IMR-90 (cell line): ENCODE results near the gene TBX15. TPM values are rescaled to one million over a fixed set of nuclear protein-coding genes. Genes with fewer than 3 reads are reported as not detected.

Experiments
- ATAC-seq: fragments of 200-7000 bp; cut with Tn5 transposase; 2 replicates; pipeline ENCODE4 v1.9.1; 2020; ENCODE audit warnings: low read depth, mild to moderate bottlenecking, moderate library complexity
- BruUV-seq: library from RNA; stranded (reverse); fragments of 400-500 nt; replicated peaks from 2 replicates; lab custom pipeline; 2021; lab: Mats Ljungman, UMichigan
- CTCF ChIA-PET: fragments of 300-600 bp; formaldehyde crosslinking; extraction: SDS; loops from one replicate; lab custom pipeline; 2021; ENCODE audit warnings: antibody characterized with exemption; lab: Yijun Ruan, JAX
- POLR2A ChIA-PET: fragments of 300-600 bp; sonication (Branson Sonifier 250); formaldehyde crosslinking; loops from one replicate; lab custom pipeline; 2022; ENCODE audit warnings: antibody characterized with exemption; ENCODE audit not compliant: unreplicated experiment; lab: Charles Lee
- DNase-seq: peaks from one replicate; pipeline ENCODE4 v3.0.0; 2013
- H2AFZ ChIP-seq: replicated peaks from 2 replicates; pipeline ENCODE3; 2013; ENCODE audit warnings: low read length, mild to moderate bottlenecking; ENCODE audit not compliant: poor library complexity
- H2AK5ac ChIP-seq: 2 replicates; pipeline ENCODE4 v1.6.1; 2013; ENCODE audit warnings: low read depth, low read length, inconsistent platforms
- H2AK9ac ChIP-seq: replicated peaks from 2 replicates; pipeline ENCODE3; 2013; ENCODE audit warnings: mild to moderate bottlenecking, low read depth, low read length, moderate library complexity; ENCODE audit not compliant: poor library complexity
- H2BK120ac ChIP-seq: 2 replicates; pipeline ENCODE4 v1.6.1; 2013; ENCODE audit warnings: low read depth, low read length, inconsistent platforms
- H2BK15ac ChIP-seq: 3 replicates; pipeline ENCODE4 v1.6.1; 2013; ENCODE audit warnings: low read depth, low read length, inconsistent platforms
- H2BK20ac ChIP-seq: 2 replicates; pipeline ENCODE4 v1.6.1; 2013; ENCODE audit warnings: low read depth, mild to moderate bottlenecking, inconsistent platforms, low read length, moderate library complexity
- H2BK5ac ChIP-seq: 2 replicates; pipeline ENCODE4 v1.6.1; 2013; ENCODE audit warnings: mild to moderate bottlenecking, low read depth, low read length, inconsistent platforms; ENCODE audit not compliant: poor library complexity, severe bottlenecking
- H3K14ac ChIP-seq: replicated peaks from 2 replicates; pipeline ENCODE4 v1.6.1; 2013; ENCODE audit warnings: low read depth, low read length, inconsistent platforms
- H3K18ac ChIP-seq: 2 replicates; pipeline ENCODE4 v1.6.1; 2013; ENCODE audit warnings: low read depth, low read length, control low read depth
- H3K23ac ChIP-seq: 2 replicates; pipeline ENCODE4 v1.6.1; 2013; ENCODE audit warnings: low read depth, low read length, inconsistent platforms
- H3K27ac ChIP-seq: 2 replicates; pipeline ENCODE4 v1.5.1; 2013; ENCODE audit warnings: mild to moderate bottlenecking, control low read depth, low read length; ENCODE audit not compliant: insufficient read depth
- H3K27me3 ChIP-seq: 2 replicates; pipeline ENCODE4 v1.6.1; 2013; ENCODE audit warnings: low read length; ENCODE audit not compliant: control insufficient read depth, insufficient read depth
- H3K36me3 ChIP-seq: 2 replicates; pipeline ENCODE4 v1.6.1; 2013; ENCODE audit warnings: low read length, mixed read lengths; ENCODE audit not compliant: control insufficient read depth, insufficient read depth
- H3K4ac ChIP-seq: 2 replicates; pipeline ENCODE4 v1.6.1; 2013; ENCODE audit warnings: low read depth, low read length, inconsistent platforms
- H3K4me1 ChIP-seq: 2 replicates; pipeline ENCODE4 v1.6.1; 2013; ENCODE audit warnings: low read length, mixed read lengths; ENCODE audit not compliant: control insufficient read depth, insufficient read depth
- H3K4me2 ChIP-seq: 2 replicates; pipeline ENCODE4 v1.6.1; 2013; ENCODE audit warnings: low read depth, mild to moderate bottlenecking, control low read depth, low read length, moderate library complexity
- H3K4me3 ChIP-seq: 2 replicates; pipeline ENCODE4 v1.5.1; 2013; ENCODE audit warnings: low read depth, mild to moderate bottlenecking, control low read depth, low read length, moderate library complexity; ENCODE audit not compliant: insufficient read depth
- H3K56ac ChIP-seq: 2 replicates; pipeline ENCODE4 v1.6.1; 2013; ENCODE audit warnings: low read length, inconsistent platforms; ENCODE audit not compliant: insufficient read depth; ENCODE audit errors: extremely low read depth
- H3K79me1 ChIP-seq, 2 experiments: 2 replicates each; pipeline ENCODE4 v1.6.1; 2013; ENCODE audit warnings: low read length in 2 of 2, inconsistent platforms in 1 of 2, low read depth in 1 of 2
- H3K9ac ChIP-seq: 2 replicates; pipeline ENCODE4 v1.6.1; 2013; ENCODE audit warnings: low read depth, low read length, control low read depth
- H3K9me1 ChIP-seq: 2 replicates; pipeline ENCODE4 v1.6.1; 2013; ENCODE audit warnings: low read length, inconsistent platforms; ENCODE audit not compliant: insufficient read depth
- H3K9me3 ChIP-seq: 2 replicates; pipeline ENCODE4 v1.6.1; 2013; ENCODE audit warnings: low read length; ENCODE audit not compliant: control insufficient read depth, insufficient read depth
- H4K20me1 ChIP-seq: 2 replicates; pipeline ENCODE4 v1.6.1; 2013; ENCODE audit warnings: low read length, inconsistent platforms; ENCODE audit not compliant: insufficient read depth
- H4K5ac ChIP-seq: 2 replicates; pipeline ENCODE4 v1.6.1; 2013; ENCODE audit warnings: mild to moderate bottlenecking, low read depth, low read length, control low read depth
- H4K8ac ChIP-seq, 2 experiments: 2 replicates each; pipeline ENCODE4 v1.6.1; 2013; ENCODE audit warnings: low read depth in 2 of 2, low read length in 2 of 2, control low read depth in 1 of 2, inconsistent platforms in 1 of 2
- H4K91ac ChIP-seq: 2 replicates; pipeline ENCODE4 v1.6.1; 2013; ENCODE audit warnings: low read depth, low read length, inconsistent platforms; ENCODE audit not compliant: insufficient read depth
- BHLHE40 ChIP-seq: fragments of 150-350 bp; IDR thresholded peaks from 2 replicates; pipeline ENCODE4 v1.6.1; 2016; ENCODE audit warnings: mild to moderate bottlenecking, low read depth, low read length
- CEBPB ChIP-seq: IDR thresholded peaks from 2 replicates; pipeline ENCODE4 v1.6.1; 2012; ENCODE audit warnings: low read depth, low read length, improper control_type of control experiment
- FOS ChIP-seq: fragments of 150-350 bp; IDR thresholded peaks from 2 replicates; pipeline ENCODE4 v1.6.1; 2016; ENCODE audit warnings: low read depth, low read length
- MAFK ChIP-seq: IDR thresholded peaks from 2 replicates; pipeline ENCODE4 v1.6.1; 2012; ENCODE audit warnings: low read depth, low read length, improper control_type of control experiment
- MAZ ChIP-seq: IDR thresholded peaks from 2 replicates; pipeline ENCODE4 v1.6.1; 2012; ENCODE audit warnings: low read depth, mild to moderate bottlenecking, low read length, improper control_type of control experiment, moderate library complexity, borderline replicate concordance
- NFE2L2 ChIP-seq: fragments of 150-350 bp; IDR thresholded peaks from 2 replicates; pipeline ENCODE4 v1.6.1; 2016; ENCODE audit warnings: low read depth, mild to moderate bottlenecking, low read length
- POLR2A ChIP-seq: IDR thresholded peaks from 2 replicates; pipeline ENCODE4 v1.6.1; 2012; ENCODE audit warnings: mild to moderate bottlenecking, low read depth, low read length
- RCOR1 ChIP-seq: IDR thresholded peaks from 2 replicates; pipeline ENCODE4 v1.6.1; 2012; ENCODE audit warnings: mild to moderate bottlenecking, low read length, improper control_type of control experiment; ENCODE audit not compliant: insufficient replicate concordance
- RFX5 ChIP-seq: IDR thresholded peaks from 2 replicates; pipeline ENCODE4 v1.8.0; 2012; ENCODE audit warnings: low read depth, mild to moderate bottlenecking, low read length, moderate library complexity
- SMC3 ChIP-seq: fragments of 150-350 bp; IDR thresholded peaks from 2 replicates; pipeline ENCODE4 v1.6.1; 2016; ENCODE audit warnings: low read depth, mild to moderate bottlenecking, antibody characterized with exemption, low read length, moderate library complexity
- WGBS, 2 experiments: methylation state at CpG; one replicate each; pipeline versions ENCODE4 v1.1.5 to v1.1.7; 2013; ENCODE audit warnings: missing lambda C conversion rate in 2 of 2; ENCODE audit not compliant: insufficient read length in 1 of 2; ENCODE audit errors: extremely low coverage in 2 of 2; 5-methylcytosine and 5-hydroxymethylcytosine counted together
- dilution Hi-C: fragments of 300-500 bp; cut with HindIII; formaldehyde crosslinking; loops from one replicate; pipeline ENCODE4 v1.14.3; 2018; ENCODE audit warnings: low sequenced_read_pairs; ENCODE audit not compliant: unreplicated experiment
- in situ Hi-C: fragments of 300-500 bp; cut with MboI; formaldehyde crosslinking; loops from 3 replicates; pipeline ENCODE4 v1.14.3; 2019; ENCODE audit warnings: low sequenced_read_pairs, inconsistent platforms, mixed read lengths
- intact Hi-C: fragments of 100-400 bp; cut with micrococcal nuclease; formaldehyde crosslinking; loops from 2 replicates; pipeline ENCODE4 v1.10.0; 2022
- polyA plus RNA-seq, 3 experiments: library from polyadenylated mRNA; depleted of rRNA; stranded (reverse); fragments of >200 nt; gene quantifications; 2 replicates each; pipeline ENCODE4 v1.2.3, GENCODE V29; 2012; ENCODE audit warnings: low replicate concordance in 1 of 3
- total RNA-seq: library from RNA; depleted of rRNA; stranded (reverse); fragments of >200 nt; gene quantifications from 2 replicates; pipeline ENCODE4 v1.2.3, GENCODE V29; 2012
- TF ChIP-seq, protein P1 (sequence below): fragments of 150-350 bp; IDR thresholded peaks from 2 replicates; pipeline ENCODE4 v1.6.1; 2017; ENCODE audit warnings: mild to moderate bottlenecking, antibody characterized with exemption, low read length, low read depth
- TF ChIP-seq, protein P2 (sequence below): fragments of 150-350 bp; IDR thresholded peaks from 2 replicates; pipeline ENCODE4 v1.6.1; 2016; ENCODE audit warnings: low read depth, mild to moderate bottlenecking, low read length, moderate library complexity, borderline replicate concordance
- TF ChIP-seq, protein P3 (sequence below): conservative IDR thresholded peaks from 2 replicates; pipeline ENCODE4 v1.5.1; 2012; ENCODE audit warnings: mild to moderate bottlenecking, low read depth, low read length, improper control_type of control experiment

The TBX15 gene
- total and polyA plus RNA-seq, 2 of the 4 experiments (the other 2 are of a cell fraction), result not detected

GRCh38 chr1:118960567-118961136, 27.5 kb downstream of the TBX15 start:
- no peak for ATAC-seq
- Histone ChIP-seq H2AK9ac (no peak overlapping the region), H2BK5ac (no peak overlapping the region), H4K91ac (no peak overlapping the region), H3K9ac (no peak overlapping the region), H2AFZ (no peak overlapping the region), H3K56ac (no peak overlapping the region), H3K27me3 (no peaks in the 10 kb centered on the region), H2AK5ac (no peak overlapping the region), H3K9me3 (no peaks in the 10 kb centered on the region), H3K79me1 (no peaks in the 10 kb centered on the region), H3K18ac (no peak overlapping the region), H3K23ac (no peak overlapping the region), H4K5ac (no peak overlapping the region), H3K14ac (no peak overlapping the region), H3K4me2 (no peak overlapping the region), H3K9me1 (no peaks in the 10 kb centered on the region), H4K8ac (no peak overlapping the region), H3K4me1 (no peaks in the 10 kb centered on the region), H3K27ac (no peak overlapping the region), H2BK15ac (no peak overlapping the region), H2BK20ac (no peak overlapping the region), H2BK120ac (no peak overlapping the region), H4K20me1 (no peaks in the 10 kb centered on the region), H3K4ac (no peak overlapping the region), H3K4me3 (no peak overlapping the region), H3K36me3 (no peaks in the 10 kb centered on the region)
- DNase-seq, result no peak
- intact Hi-C loops, result no loop called here
- BruUV-seq, result no TSS peak
- dilution Hi-C loops, result no loop called here
- WGBS, 2 experiments, result no CpG with 5 or more reads among the region's 7 CpGs
- in situ Hi-C loops, result no loop called here
- CTCF ChIA-PET, result no interaction called here
- TF ChIP-seq SMC3 (no peak), NFE2L2 (no peak), POLR2A (no peak), FOS (no peak), RFX5 (no peak), CEBPB (no peak), BHLHE40 (no peak), MAFK (no peak), MAZ (no peak), RCOR1 (no peak)
- TF ChIP-seq, protein P1, sequence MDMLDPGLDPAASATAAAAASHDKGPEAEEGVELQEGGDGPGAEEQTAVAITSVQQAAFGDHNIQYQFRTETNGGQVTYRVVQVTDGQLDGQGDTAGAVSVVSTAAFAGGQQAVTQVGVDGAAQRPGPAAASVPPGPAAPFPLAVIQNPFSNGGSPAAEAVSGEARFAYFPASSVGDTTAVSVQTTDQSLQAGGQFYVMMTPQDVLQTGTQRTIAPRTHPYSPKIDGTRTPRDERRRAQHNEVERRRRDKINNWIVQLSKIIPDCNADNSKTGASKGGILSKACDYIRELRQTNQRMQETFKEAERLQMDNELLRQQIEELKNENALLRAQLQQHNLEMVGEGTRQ, result no peak
- TF ChIP-seq, protein P2, sequence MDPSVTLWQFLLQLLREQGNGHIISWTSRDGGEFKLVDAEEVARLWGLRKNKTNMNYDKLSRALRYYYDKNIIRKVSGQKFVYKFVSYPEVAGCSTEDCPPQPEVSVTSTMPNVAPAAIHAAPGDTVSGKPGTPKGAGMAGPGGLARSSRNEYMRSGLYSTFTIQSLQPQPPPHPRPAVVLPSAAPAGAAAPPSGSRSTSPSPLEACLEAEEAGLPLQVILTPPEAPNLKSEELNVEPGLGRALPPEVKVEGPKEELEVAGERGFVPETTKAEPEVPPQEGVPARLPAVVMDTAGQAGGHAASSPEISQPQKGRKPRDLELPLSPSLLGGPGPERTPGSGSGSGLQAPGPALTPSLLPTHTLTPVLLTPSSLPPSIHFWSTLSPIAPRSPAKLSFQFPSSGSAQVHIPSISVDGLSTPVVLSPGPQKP, result no peak
- TF ChIP-seq, protein P3, sequence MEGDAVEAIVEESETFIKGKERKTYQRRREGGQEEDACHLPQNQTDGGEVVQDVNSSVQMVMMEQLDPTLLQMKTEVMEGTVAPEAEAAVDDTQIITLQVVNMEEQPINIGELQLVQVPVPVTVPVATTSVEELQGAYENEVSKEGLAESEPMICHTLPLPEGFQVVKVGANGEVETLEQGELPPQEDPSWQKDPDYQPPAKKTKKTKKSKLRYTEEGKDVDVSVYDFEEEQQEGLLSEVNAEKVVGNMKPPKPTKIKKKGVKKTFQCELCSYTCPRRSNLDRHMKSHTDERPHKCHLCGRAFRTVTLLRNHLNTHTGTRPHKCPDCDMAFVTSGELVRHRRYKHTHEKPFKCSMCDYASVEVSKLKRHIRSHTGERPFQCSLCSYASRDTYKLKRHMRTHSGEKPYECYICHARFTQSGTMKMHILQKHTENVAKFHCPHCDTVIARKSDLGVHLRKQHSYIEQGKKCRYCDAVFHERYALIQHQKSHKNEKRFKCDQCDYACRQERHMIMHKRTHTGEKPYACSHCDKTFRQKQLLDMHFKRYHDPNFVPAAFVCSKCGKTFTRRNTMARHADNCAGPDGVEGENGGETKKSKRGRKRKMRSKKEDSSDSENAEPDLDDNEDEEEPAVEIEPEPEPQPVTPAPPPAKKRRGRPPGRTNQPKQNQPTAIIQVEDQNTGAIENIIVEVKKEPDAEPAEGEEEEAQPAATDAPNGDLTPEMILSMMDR, result no peak
- POLR2A ChIA-PET, result no interaction called here
